Measurements from ENCODE around the gene UBA1.

The UBA1 gene

DNA sequence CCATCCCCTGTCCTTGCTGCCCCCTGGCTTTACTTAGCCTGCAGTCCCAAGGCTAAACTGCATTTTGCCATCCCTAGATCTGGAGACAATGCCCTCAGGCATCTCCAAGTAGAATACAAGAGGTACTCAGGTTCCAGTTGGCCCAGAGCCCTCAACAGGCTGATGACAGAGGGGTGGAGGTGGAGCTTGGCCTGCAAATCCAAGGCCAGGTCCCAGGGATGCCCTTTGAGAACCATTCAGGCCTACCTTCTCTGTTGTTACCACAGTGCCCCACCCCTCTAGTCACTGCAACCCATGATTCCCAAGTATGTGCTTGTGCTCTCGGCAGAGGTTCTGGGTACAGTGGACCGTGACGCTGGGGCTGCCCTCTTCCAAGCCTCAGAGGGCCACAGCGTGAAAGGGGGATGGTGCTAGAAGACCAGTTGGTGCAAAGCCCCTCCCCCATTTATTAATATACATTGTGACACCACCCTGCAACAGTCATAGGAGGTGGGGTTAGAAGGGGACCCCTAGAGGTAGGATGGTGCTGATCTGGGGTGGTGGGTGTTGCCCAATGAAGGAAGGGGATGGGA lies 6.4 kb upstream of the UBA1 start:
- no peak for DNase-seq (ENCODE audit: low spot score)
- no peak for FAIRE-seq

DNA sequence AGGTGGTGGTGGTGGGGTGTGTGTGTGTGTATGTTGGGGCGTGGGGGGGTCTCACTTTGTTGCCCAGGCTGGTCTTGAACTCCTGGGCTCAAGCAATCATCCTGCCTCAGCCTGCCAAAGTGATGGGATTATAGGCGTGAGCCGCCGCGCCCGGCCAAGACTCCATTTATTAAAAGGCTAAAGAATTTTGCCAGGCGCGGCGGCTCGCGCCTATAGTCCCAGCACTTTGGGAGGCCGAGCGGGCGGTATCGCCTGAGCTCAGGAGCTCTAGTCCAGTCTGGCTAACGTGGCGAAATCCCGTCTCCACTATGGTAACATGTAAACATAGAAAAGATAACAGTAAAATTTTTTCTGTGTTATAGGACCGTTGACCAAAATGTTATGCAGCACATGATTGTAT lies 3.7 kb upstream of the UBA1 start:
- FAIRE-seq (no peak), DNase-seq (ENCODE audit: low spot score) (no peak)

DNA sequence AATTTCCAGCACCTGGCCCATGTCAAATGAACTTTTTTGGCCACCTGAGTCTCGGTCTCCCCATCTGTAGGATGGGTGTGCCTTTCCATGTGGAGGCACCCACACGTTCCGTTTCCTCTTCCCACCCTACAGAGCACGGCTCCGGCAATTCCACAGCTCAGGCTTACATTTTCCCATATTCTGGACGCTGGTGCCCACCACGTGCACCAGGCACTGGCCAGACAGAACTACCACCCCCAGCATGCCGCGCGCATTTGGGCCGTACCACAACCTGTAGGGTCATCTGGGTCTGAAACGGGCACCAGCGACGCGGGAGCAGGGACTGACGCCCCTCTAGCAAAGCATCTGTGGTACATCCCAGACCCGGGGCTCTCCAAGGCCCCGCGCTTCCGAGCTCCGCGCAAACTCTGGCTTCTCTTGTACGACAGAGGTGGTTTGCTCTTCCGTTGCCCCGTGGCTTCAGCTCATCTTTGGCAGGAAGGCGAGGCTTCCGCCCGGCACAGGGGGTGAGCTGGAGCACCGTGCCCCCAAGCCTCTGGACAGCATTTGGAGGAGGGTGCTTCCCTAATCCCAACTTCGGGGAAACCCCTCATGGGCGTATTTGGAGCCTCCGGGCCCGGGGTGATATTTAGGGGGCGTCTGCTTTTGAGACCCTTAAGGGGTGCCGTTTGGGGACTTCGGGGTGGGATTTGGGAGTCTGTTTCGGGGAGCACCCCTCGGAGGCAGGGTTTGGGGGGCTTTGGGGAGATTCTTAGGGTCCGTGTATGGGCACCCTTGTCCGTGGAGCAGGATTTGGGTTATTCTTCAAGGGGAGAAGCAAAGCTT lies 3.0 kb upstream of the UBA1 start:
- DNase-seq (ENCODE audit: low spot score) (peak; percentile 86), FAIRE-seq (peak; percentile 75)

DNA sequence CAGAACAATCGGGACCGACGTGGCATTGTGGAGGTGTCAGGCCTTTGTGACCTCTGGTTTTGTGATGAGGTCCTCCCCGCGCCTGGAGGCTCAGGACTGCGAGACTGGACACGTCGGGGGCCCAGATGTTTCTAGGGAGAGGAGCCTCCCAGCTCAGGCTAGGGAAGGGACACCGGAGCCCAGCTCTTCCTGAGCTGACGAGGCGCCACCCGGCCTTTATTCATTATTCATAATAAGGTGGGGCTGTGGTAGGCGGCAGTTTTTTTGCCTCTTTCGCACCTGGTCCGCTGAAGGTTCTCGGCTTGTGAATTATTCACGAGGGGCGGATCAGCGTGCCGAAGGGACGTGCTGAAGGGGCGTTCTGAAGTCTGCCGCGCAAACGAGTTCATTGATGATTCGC lies 2.3 kb upstream of the UBA1 start:
- FAIRE-seq (no peak), DNase-seq (ENCODE audit: low spot score) (peak; percentile 5)

DNA sequence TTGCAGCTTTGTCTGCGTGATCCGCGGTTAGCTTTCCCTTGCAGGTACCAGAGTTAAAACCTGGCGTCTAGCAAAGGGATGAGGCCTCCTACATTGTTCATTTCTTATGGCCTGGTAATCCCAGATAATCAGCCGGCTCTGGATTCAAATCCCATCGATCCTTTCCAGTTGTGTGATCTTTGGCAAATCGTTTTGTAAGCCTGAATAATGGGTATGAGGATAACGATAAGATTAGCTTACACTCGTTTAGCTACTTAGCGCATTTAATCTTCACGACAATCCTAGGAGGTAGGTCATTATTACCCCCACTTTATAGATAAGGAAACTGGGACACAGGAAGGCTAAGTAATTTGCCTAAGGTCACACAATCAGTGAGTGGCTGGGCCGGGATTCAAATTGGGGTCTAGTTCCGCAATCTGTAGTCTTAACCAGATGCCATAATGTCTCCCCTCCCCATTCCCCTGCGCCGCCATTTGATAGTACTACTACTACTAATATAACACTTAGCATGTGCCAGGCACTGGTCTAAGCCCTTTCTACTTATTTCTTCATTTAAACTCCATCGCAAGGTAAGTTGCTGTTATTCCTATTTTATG lies 1.7 kb upstream of the UBA1 start:
- no peak for DNase-seq (ENCODE audit: low spot score)

DNA sequence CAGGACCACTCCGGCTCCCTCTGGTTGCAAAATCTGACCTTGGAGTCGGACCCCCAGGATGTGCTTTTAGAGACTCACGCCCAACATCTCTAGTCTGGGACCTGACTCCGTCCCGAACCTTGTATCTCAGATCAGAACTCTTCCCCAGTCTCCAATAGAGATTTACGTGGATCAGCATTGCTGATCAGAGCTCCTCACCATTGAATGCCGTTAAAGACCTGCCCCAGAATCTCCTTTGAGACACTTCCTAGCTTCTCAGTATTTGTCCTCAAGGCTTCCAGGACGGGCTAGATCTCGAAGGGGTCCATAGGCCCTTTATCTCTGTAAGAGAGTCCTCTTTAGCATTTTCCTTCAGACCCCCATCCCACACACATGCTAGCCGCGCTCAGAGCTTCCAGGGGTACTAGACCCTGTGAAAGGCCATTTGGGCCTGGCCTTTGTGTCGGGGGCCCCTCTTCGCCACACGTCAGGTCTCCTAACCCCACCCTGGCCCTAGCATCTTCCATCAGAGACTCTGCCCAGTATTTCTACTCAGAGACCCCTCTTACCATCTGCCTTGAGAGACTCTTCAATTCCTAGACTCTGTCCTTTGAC lies 662 bp downstream of the UBA1 start:
- no peak for FAIRE-seq
- DNase-seq (ENCODE audit: low spot score) = no peak

More for the DNA sequence above, 1.7 kb upstream of the UBA1 start:
- FAIRE-seq = no peak

DNA sequence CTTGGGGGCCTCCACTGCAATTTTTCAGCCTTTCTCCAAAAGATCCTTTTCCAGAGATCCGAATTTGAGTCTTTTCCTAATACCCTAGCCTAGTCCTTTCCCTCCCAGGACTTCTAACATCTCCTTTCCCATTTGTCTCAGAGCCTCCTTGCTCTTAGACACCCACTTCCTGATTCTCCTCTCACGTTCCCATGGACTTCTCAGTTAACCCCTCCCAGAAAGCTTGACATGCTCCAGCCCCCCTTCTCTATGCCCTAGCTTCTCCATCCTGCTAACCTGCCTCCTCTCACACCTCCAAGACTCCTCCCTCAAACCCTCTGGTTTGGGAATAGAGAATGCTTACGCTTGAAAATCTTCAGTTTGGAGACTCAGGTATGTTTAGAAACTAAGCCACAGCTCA lies 2.5 kb downstream of the UBA1 start:
- FAIRE-seq (no peak), DNase-seq (ENCODE audit: low spot score) (no peak)

GRCh38 chrX:47197526-47197925 lies 3.9 kb downstream of the UBA1 start:
- FAIRE-seq (no peak), DNase-seq (ENCODE audit: low spot score) (no peak)

DNA sequence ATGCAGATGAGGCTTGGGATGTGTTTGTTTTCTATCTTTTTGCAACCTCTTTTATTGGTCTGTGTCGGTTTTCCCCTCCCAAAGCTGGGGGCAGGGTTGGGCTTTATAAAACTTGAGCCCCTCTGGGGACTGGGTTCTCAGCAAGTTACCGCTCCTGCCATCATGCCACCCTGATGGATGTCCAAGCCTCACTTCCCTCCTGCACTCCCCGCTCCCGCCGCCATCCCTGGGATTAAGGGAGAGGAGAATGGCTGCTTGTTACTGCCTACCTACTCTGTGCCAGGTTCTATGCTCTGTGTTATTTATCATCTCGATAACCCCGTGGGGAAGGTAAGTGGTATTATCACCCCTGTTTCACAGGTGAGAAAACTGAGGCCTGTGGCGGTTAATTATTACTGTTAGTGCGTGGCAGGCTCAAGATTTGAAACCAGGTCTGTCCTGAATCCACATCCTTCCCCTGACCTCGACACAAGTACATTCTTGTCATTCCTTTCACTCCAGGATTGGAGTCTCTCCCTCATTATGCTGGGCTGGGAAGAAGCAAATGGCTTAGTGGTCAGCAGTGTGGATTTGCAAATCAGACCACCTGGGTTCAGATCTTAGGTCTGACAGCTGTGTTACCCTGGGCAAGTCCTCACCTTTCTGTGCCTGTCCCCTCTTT lies 4.5 kb downstream of the UBA1 start:
- DNase-seq (ENCODE audit: low spot score) (no peak), FAIRE-seq (no peak)

DNA sequence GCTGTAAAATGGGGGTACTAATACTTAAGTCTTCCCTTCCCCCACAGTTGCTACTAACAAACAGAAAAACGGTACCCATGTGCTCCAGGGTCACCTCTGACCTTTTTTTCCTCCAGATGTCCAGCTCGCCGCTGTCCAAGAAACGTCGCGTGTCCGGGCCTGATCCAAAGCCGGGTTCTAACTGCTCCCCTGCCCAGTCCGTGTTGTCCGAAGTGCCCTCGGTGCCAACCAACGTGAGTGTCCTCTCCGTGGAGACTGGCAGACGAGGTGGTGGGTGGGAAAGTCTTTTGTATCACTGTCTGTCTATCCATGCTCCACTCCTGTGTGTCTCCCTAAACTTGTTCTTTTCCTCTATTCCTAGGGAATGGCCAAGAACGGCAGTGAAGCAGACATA lies 5.1 kb downstream of the UBA1 start:
- DNase-seq (ENCODE audit: low spot score) (no peak), FAIRE-seq (no peak)

DNA sequence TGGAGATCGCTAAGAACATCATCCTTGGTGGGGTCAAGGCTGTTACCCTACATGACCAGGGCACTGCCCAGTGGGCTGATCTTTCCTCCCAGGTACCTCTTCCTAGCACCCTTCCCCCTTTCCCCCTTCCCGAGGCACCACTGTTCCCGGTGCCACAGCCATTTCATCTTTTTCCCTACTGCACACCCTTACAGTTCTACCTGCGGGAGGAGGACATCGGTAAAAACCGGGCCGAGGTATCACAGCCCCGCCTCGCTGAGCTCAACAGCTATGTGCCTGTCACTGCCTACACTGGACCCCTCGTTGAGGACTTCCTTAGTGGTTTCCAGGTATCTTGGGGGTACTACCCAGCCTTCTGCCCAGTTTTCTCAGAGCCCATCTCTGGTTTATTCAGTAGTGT lies 5.7 kb downstream of the UBA1 start:
- FAIRE-seq (no peak), DNase-seq (ENCODE audit: low spot score) (no peak)

GRCh38 chrX:47200385-47201150 lies 6.9 kb downstream of the UBA1 start:
- FAIRE-seq (no peak), DNase-seq (ENCODE audit: low spot score) (no peak)

GRCh38 chrX:47201345-47201944 lies 7.8 kb downstream of the UBA1 start:
- FAIRE-seq = no peak
- DNase-seq (ENCODE audit: low spot score) = no peak

- DNase-seq (ENCODE audit: low spot score) (no peak), FAIRE-seq (no peak)
Measured at GRCh38 chrX:47202316-47202715, 8.7 kb downstream of the UBA1 start.

DNA sequence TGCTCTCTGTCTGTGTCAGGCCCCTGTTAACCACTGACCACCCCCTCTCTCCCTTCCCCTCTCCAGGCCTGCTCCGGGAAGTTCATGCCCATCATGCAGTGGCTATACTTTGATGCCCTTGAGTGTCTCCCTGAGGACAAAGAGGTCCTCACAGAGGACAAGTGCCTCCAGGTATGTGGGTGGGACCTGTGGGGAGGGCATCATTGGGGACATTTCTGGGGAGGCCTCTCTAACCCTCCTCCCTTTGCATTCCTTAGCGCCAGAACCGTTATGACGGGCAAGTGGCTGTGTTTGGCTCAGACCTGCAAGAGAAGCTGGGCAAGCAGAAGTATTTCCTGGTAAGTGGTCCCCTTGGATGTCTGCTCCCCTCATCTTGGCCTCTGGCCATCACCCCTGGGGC lies 9.2 kb downstream of the UBA1 start:
- no peak for FAIRE-seq
- DNase-seq (ENCODE audit: low spot score) = no peak

DNA sequence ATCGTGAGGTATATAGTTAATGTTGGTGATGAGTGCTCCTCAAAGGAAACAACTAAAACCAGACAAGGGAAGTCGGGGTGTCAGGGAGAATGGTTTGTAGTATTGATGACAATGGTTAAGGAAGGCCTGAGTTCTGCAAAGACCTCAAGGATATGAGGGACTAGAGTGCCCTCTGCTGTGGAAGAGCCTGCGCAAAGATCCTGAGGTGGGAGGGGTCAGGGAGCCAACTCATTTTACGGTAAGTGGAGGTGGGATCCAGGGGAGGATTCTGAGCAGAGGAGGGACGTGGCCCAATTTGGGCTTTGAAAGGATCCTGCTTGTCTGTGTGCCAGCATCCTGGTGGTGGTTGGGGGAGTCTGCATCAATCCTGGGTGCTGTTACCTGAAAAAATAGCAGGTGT lies 11.3 kb downstream of the UBA1 start:
- FAIRE-seq = no peak

DNA sequence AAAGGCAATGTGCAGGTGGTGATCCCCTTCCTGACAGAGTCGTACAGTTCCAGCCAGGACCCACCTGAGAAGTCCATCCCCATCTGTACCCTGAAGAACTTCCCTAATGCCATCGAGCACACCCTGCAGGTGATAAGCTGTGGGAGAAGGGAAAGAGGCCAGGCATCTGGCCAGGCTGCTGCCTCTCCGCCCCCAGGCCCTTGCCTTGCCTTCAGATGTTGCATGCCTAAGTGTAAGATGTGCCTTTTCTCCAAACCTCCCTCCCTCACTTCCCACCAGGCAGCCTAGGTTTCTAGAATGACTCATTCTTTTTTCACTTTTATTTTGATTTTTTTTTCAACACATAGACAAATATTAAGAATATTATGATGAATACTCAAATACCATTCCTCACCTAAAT lies 12.7 kb downstream of the UBA1 start:
- FAIRE-seq (no peak), DNase-seq (ENCODE audit: low spot score) (no peak)

More for the DNA sequence above, 11.3 kb downstream of the UBA1 start:
- DNase-seq (ENCODE audit: low spot score) = no peak

DNA sequence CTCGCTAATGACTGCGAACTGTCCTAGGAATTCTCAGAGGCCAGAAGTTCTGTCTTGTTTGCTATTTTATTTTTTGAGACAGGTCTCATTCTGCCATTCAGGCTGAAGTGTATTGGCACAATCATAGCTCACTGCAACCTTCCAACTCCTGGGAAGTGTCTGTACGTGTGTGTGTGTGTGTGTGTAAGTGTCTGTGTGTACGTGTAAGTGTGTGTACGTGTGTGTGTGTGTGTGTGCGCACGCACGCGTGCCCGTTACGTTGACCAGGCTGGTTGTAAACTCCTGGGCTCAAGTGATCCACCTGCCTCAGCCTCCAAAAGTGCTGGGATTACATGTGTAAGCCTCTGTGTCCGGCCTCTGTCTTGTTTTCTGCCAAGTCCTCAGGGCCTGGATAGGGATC lies 14.5 kb downstream of the UBA1 start:
- FAIRE-seq (no peak), DNase-seq (ENCODE audit: low spot score) (no peak)

GRCh38 chrX:47209508-47210238 lies 16.0 kb downstream of the UBA1 start:
- DNase-seq (ENCODE audit: low spot score) (no peak), FAIRE-seq (no peak)
